ENCODE data around the gene ZNF532.
"Not testable (repeated sequence)": the region's sequence is repeated elsewhere in the genome, so short reads cannot be mapped to it uniquely, and the experiment has no call there.

ZNF532 gene, protein sequence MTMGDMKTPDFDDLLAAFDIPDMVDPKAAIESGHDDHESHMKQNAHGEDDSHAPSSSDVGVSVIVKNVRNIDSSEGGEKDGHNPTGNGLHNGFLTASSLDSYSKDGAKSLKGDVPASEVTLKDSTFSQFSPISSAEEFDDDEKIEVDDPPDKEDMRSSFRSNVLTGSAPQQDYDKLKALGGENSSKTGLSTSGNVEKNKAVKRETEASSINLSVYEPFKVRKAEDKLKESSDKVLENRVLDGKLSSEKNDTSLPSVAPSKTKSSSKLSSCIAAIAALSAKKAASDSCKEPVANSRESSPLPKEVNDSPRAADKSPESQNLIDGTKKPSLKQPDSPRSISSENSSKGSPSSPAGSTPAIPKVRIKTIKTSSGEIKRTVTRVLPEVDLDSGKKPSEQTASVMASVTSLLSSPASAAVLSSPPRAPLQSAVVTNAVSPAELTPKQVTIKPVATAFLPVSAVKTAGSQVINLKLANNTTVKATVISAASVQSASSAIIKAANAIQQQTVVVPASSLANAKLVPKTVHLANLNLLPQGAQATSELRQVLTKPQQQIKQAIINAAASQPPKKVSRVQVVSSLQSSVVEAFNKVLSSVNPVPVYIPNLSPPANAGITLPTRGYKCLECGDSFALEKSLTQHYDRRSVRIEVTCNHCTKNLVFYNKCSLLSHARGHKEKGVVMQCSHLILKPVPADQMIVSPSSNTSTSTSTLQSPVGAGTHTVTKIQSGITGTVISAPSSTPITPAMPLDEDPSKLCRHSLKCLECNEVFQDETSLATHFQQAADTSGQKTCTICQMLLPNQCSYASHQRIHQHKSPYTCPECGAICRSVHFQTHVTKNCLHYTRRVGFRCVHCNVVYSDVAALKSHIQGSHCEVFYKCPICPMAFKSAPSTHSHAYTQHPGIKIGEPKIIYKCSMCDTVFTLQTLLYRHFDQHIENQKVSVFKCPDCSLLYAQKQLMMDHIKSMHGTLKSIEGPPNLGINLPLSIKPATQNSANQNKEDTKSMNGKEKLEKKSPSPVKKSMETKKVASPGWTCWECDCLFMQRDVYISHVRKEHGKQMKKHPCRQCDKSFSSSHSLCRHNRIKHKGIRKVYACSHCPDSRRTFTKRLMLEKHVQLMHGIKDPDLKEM (N-terminal part only)

DNA sequence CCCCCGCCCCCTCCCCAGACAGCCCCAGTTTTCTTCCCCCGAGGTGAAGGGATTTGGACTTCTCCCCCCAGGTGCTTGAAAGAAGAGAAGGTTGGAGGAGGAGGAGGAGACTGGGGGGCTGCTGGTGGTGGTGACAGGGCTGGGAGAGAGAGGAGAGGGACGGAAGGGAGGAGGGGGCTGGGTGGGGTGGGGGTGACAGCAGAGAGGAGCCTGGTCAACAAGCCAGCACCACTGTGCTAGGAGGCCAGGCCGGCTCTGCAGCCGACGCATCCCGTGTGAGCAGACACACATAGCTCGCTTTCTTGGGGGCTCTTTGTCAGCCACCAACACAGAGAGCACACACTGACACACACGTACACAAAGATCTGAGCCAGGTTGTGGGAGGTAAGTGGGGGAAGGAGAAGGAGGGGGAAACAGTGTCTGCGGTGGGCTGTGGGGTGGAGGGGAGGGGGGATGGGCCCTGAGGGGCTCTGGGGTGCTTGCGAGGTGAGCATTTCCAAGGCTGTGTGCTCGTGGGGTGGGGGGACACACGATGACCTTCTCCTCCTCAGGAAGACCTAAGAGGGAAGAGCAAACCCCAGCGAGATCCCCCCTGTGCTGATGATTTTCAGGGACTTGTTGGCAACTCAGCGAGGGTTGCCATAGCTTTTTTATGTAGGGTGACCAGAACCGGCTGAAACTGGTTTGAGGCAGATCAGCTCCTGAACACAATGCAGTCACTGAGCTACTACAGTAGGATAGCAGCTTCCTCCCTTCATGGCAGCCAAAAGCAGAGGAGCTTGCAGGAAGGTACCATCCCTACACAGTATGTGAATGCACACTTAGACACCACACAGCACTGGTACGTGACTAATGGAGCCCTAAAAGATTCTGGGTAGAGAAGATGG is at the start of gene ZNF532:
TSS of gene ZNF532 (plus strand) at position 732 of the 887 bp plus-strand sequence. CDS start 53,411 bp downstream, outside the sequence.
- peak; percentile 66 for DNase-seq

DNA sequence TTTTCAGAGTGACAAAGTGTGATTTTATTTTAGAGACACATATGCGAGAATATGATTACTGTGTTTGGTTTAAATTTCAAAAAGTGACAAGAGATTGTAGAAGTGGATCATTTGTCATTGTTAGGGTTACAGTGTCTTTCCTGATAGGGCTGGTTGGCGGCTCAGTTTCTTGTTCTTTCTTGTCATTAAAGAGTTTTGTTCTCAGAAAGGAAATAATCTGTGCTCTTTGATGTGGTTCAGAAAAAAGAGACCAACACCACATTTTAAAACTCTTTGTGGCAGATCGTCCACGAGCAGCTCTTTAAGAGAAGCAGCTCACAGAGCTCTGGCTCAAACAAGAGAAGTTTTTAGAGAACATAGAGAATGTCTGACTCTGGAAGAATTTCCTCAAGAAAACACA is 45.6 kb upstream of the ZNF532 start:
- no peak for DNase-seq

GRCh38 chr18:58820251-58820650 is 44.4 kb upstream of the ZNF532 start:
- no peak for DNase-seq

DNA sequence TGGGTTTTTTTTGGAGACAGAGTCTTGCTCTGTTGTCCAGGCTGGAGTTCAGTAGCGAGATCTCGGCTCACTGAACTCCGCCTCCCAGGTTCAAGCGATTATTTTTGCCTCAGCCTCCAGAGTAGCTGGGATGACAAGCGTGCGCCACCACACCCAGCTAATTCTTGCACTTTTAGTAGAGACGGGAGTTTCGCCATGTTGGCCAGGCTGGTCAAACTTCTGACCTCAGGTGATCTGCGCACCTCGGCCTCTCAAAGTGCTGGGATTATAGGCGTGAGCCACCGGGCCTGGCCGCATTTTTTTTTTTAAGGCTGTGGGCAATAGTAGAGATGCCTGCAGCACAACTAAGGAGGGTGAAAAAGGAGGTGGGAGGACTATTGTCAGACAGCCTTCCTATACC is 41.7 kb upstream of the ZNF532 start:
- DNase-seq: no peak

DNA sequence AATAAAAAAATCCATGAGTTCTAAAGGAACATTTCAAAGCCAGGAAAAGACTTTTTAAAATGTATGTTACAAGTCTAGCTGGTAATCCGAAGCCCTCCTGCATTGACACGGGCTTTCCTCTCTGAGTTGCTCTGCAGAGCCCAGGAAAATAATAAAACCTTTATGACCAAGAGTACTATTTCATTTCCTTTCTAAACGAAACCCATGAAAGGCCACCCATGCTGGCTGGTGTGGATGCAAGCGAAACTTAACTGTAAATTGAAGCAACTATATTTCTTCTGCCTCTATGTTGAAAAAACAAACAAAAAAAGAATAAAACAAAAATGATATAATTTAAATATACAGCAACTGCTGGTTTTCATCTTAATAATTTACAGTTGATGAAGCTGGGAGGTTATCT is 41.3 kb upstream of the ZNF532 start:
- DNase-seq: no peak

- not testable (repeated sequence) for DNase-seq
These were observed 37.8 kb upstream of the ZNF532 start for GRCh38 chr18:58826926-58827325.

- no peak for DNase-seq
These were observed 37.2 kb upstream of the ZNF532 start for GRCh38 chr18:58827428-58827827.

GRCh38 chr18:58827886-58828285 is 36.8 kb upstream of the ZNF532 start:
- no peak for DNase-seq

DNA sequence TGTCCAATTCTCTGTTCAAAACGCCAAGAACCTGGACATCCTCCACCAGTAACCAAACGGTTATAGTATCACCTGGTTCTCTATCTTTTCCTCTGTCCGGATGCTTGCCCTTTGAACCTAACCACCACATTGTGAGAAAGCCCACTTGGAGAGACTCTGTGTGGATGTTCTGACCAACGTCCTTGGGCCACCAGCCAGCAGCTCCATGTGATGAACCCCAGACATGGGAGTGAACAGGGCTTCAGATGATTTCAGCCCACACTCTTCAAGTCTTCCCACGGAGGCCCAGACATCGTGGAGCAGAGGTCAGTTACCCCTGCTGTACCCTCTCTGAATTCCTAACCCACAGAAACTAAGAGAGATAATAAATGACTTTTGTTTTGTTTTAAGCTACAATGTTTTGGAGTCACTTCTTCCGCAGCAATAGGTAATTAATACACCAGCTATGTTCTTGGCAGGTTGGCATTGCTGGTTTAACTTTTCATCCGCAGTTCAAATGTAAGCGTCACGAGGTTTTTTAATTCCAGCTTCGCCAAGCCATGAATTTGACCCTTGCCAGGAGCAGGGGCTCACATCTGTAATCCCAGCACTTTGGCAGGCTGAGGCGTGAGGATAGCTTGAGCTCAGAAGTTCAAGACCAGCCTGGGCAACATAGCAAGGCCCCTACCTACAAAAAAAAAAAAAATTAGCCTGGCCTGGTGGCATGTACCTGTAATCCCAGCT is 36.1 kb upstream of the ZNF532 start:
- no peak for DNase-seq

- DNase-seq: no peak
These were observed 35.4 kb upstream of the ZNF532 start for GRCh38 chr18:58829263-58829662.

GRCh38 chr18:58829886-58830285 is 34.8 kb upstream of the ZNF532 start:
- DNase-seq: not testable (repeated sequence)

DNA sequence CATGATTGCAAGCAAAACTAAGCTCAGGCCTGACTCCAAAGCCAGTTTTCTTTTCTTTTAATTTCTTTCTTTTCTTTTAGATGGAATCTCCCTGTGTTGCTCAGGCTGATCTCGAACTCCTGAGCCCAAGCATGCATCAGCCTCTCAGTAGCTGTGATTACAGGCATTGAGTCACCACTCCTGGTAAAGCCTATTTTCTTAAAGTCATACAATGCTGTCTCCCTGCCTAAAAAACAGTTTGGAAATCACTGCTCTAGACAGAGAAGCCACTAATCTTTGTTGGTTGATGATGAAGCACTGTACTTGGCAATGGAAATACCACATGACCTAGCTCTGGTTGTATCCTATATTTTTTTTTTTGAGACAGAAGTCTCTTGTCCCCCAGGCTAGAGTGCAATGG is 33.1 kb upstream of the ZNF532 start:
- no peak for DNase-seq

- no peak for DNase-seq
These were observed 26.4 kb upstream of the ZNF532 start for GRCh38 chr18:58838165-58838860.

DNA sequence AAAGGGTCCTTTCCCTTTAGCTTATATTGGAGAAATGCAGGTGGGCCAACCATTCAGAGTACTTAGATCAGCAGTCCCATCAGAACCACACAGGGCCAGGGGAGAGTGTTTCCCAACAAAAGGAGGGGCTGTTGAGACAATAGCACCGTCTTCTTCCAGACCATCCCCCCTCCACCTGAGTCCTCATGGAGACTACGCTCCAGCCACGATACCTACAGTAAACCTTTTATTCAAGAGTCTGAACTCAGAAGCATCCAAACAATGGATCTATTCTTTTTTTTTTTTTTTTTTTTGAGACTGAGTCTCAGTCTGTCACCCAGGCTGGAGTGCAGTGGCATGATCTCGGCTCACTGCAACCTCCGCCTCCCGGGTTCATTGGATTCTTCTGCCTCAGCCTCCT is 25.7 kb upstream of the ZNF532 start:
- DNase-seq: no peak

- DNase-seq: no peak
These were observed 21.5 kb upstream of the ZNF532 start for GRCh38 chr18:58842978-58843687.

GRCh38 chr18:58843688-58844035 is 21.0 kb upstream of the ZNF532 start:
- DNase-seq: no peak

DNA sequence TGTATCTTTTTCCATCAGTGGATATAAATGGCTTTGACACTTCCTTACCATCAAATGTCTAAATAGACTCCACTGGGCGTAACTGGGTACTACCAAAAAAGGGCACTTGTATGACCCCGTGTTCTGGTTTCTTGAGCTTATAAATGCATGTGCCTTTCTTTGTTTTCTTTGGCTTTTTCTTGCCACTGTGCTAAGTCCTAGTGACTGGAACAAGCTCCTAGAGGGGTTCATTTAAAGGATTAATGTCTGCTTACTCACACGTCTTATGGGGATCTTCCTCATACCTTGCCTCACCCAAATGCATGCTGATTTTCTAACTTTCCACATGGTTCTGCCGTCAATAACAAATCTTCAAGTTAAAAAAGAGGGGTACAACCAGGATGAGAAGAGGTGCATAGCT is 19.8 kb upstream of the ZNF532 start:
- no peak for DNase-seq

DNA sequence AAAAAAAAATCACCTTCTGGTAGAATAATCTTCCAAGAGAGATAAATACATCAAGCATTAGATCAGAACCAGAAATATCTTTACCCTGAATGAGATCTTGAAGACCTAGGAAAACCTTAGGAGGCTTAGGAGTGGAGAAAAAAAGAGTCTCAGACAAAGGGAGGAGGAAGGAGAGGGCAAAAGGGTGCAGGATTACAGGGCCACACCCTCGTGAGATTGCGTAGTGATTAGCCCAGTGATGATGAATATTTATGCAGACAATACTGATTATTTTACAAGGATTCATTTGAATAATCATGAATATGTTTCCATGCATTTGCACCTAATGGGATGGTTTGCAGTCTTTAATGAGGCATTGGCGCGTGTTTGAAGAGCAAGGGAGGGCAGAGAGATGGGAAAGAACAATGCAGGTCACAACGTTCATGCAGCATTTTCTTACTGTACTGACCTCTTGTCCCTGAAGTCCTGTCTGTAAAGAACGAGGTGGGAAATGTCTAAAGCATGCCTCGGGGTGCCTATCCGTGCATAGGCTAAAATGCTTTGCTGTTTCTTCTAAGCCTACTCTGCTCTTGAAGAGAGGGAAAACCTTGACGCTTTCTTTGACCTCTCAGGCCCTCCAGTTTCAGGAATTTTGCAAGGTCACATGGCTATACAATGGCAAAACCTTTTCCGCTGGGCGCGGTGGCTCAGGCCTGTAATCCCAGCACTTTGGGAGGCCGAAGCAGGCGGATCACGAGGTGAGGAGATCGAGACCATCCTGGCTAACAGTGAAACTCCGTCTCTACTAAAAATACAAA is 18.6 kb upstream of the ZNF532 start:
- DNase-seq: no peak

GRCh38 chr18:58847383-58848071 is 17.1 kb upstream of the ZNF532 start:
- DNase-seq: no peak

All from NCI-H2029 treated with DMSO at 0.1 percent for 48 hours (cell line).